ENCODE results near the gene ADGB. TPM values are rescaled to one million over a fixed set of nuclear protein-coding genes. Genes with fewer than 3 reads are reported as not detected.

Gene ADGB
- total RNA-seq, 1 donor from 2014 or later = not detected

GRCh38 chr6:146635165-146635564 is 36.4 kb downstream of the ADGB start:
- H3K27ac ChIP-seq (replicated peaks) = no peak overlapping the region
- TF ChIP-seq CTCF (IDR thresholded peaks at IDR 0.05; ENCODE audit: borderline replicate concordance) = no peak
- no peak overlapping the region for H3K4me3 ChIP-seq
- H3K27me3 ChIP-seq (ENCODE audit: low read depth) = no peaks in the 10 kb centered on the region
- no peaks in the 10 kb centered on the region for H3K4me1 ChIP-seq
- DNase-seq = no peak
- no peaks in the 10 kb centered on the region for H3K9me3 ChIP-seq (replicated peaks)
- H3K36me3 ChIP-seq = no peaks in the 10 kb centered on the region
- intact Hi-C loops (cut with micrococcal nuclease) = no loop called here

GRCh38 chr6:146636481-146636880 is 37.7 kb downstream of the ADGB start:
- Histone ChIP-seq H3K27me3 (ENCODE audit: low read depth) (no peaks in the 10 kb centered on the region), H3K9me3 (replicated peaks) (no peaks in the 10 kb centered on the region), H3K27ac (replicated peaks) (no peak overlapping the region), H3K4me1 (no peaks in the 10 kb centered on the region), H3K4me3 (no peak overlapping the region), H3K36me3 (no peaks in the 10 kb centered on the region)
- DNase-seq = no peak
- TF ChIP-seq CTCF (IDR thresholded peaks at IDR 0.05; ENCODE audit: borderline replicate concordance) = no peak
- intact Hi-C loops (cut with micrococcal nuclease) = no loop called here

GRCh38 chr6:146642921-146643320 is 44.1 kb downstream of the ADGB start:
- Histone ChIP-seq H3K36me3 (no peaks in the 10 kb centered on the region), H3K4me3 (no peak overlapping the region), H3K4me1 (no peaks in the 10 kb centered on the region), H3K9me3 (replicated peaks) (no peaks in the 10 kb centered on the region), H3K27me3 (ENCODE audit: low read depth) (no peaks in the 10 kb centered on the region), H3K27ac (replicated peaks) (no peak overlapping the region)
- no peak for TF ChIP-seq CTCF (IDR thresholded peaks at IDR 0.05; ENCODE audit: borderline replicate concordance)
- no peak for DNase-seq
- intact Hi-C loops (cut with micrococcal nuclease) = no loop called here

- H3K9me3 ChIP-seq (replicated peaks) = no peaks in the 10 kb centered on the region
- no peaks in the 10 kb centered on the region for H3K4me1 ChIP-seq
- no peaks in the 10 kb centered on the region for H3K36me3 ChIP-seq
- intact Hi-C loops (cut with micrococcal nuclease) = no loop called here
- H3K27ac ChIP-seq (replicated peaks) = no peak overlapping the region
- DNase-seq = no peak
- H3K27me3 ChIP-seq (ENCODE audit: low read depth) = no peaks in the 10 kb centered on the region
- H3K4me3 ChIP-seq = no peak overlapping the region
- no peak for TF ChIP-seq CTCF (IDR thresholded peaks at IDR 0.05; ENCODE audit: borderline replicate concordance)
Observed at GRCh38 chr6:146650799-146651481, 52.2 kb downstream of the ADGB start.

GRCh38 chr6:146651482-146651863 is 52.7 kb downstream of the ADGB start:
- Histone ChIP-seq H3K4me3 (no peak overlapping the region), H3K27me3 (ENCODE audit: low read depth) (no peaks in the 10 kb centered on the region), H3K4me1 (no peaks in the 10 kb centered on the region), H3K36me3 (no peaks in the 10 kb centered on the region), H3K9me3 (replicated peaks) (no peaks in the 10 kb centered on the region), H3K27ac (replicated peaks) (no peak overlapping the region)
- intact Hi-C loops (cut with micrococcal nuclease) = no loop called here
- no peak for TF ChIP-seq CTCF (IDR thresholded peaks at IDR 0.05; ENCODE audit: borderline replicate concordance)
- DNase-seq = no peak

Data from left ventricle myocardium inferior (tissue), 1 donor.